Measurements from ENCODE around the gene ISY1.
"Not testable (repeated sequence)": the region's sequence is repeated elsewhere in the genome, so short reads cannot be mapped to it uniquely, and the experiment has no call there.

The ISY1 gene

DNA sequence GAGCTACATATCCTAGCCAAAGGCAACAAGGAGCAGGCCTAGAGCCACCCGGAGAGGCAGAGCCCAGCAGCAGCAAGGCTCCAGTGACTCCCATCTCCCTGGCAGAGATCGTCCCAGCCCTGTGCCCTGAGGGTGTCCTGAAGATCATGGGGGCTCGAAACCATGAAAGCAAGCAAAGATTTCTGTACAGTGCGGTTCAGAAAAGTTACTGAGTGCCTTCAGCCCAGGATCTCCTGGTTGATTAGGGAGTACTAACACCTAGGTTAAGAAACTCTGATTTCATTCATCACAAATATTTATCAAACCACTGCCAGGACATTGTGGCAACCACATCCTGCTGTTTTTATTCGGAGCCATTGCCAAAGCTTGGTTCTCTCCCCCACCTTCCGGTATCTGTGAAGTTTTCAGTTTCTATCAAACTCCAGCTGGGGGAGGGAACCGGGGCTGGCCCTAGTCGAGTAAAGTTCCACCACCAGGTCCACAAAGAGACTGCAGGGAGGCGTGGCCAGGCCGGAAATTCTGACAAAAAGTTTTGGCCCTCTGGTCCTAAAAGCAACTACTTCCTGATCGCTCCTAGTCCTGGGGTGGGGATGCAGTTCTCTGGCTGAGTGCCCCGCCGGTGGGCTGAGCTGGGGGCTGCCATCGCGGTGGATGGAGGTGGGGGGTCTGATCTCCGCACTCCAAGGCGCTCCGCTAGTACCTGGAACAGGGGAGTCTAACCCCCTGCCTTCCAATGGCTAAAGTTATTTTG is 40.4 kb downstream of the ISY1 start:
- DNase-seq (ENCODE audit: low spot score) = peak; percentile 95

DNA sequence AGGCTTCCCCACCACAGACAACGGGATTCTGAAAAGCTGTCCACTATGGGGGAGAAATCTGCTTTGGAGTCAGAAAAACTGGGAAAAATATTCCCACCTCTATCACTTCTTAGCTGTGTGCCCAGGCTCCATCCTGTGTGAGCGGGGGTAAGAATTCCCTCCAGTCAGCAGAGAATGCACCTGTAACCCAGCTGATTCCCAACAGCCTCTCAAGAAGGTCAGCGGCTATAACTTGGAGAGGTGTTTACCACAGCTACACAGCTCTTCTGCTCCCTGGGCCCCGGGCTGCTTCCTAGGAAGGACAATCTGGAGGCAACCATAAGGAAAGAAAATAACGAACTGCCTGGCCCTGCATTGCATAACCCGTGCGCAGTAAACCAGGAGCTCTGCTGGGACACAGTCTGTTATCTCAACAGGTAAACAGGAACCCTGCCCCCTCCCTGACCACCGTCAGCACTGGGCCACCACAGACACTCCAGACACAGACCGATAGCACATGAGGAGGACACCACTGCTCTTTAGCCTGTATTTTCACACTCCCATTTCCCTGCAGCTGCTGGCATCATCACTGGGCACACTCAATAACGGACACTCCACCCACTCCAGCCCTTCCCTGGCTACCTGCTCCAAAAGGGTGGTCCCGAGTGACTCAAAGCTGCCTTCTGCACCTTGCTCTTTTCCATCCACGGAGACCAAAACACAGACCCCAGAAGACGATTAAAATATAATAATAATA is 41.3 kb downstream of the ISY1 start:
- DNase-seq (ENCODE audit: low spot score) = no peak

GRCh38 chr3:129118745-129119144 is 42.1 kb downstream of the ISY1 start:
- no peak for DNase-seq (ENCODE audit: low spot score)

DNA sequence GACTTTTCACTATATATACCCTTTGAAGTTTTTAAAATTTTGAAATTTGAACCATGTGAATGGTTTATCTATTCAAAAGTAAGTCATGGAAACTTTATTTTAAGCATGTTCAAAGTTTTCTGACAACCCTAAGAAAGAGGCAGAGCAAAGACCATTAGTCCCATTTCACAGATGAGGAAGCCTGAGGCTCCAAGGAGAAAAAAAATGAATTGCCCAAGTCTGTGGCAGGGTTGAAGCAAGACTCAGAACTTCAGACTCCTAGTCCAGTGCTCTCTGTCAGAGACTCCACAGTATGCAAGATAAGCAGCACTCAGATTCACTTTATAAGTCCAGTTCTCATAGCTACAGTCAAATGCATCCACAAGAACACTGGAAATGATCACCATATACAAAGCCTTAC is 43.7 kb downstream of the ISY1 start:
- no peak for DNase-seq (ENCODE audit: low spot score)

DNA sequence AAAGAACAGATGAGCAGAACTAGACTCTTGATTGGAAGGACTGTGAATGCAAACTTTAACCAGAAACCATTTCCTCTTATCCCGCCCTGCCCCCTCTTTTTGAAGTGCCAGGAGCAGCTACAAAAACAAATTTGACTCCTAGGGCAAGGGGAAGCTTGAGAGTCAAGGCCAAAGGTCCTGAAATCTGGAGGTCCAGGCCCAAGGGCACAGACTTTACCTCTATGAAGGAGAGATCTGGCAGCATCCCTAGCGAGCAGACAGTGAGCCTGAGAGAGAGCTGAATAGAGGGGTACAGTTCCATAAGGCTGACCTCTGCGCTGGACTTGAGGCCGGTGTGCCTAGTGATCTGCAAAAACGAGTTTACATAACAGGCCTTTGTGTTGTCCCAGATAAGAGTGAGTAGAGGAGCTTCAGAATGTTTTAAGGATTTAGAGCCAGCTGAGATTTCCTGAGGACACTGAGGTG is 44.3 kb downstream of the ISY1 start:
- DNase-seq (ENCODE audit: low spot score) = no peak

DNA sequence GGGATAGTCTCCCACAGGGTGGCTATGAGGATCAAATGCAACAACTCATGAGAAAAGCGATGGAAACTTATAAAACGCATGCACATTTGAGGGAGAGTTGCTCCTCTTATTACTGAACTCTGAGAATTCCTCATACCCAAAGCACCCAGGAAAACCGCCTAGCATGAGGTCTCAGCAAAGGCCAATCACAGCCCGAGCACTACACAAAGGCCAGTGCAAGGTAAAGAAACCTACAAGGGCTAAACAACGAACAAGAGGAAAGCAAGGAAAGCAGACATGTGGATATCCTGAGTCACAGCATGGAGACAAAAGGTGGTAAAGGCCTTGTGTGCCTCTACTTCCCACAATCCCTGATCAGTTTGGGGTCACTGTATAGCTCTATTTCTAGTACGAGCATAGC is 46.4 kb downstream of the ISY1 start:
- DNase-seq (ENCODE audit: low spot score) = no peak

- no peak for DNase-seq (ENCODE audit: low spot score)
These were observed 48.4 kb downstream of the ISY1 start for GRCh38 chr3:129112308-129113052.

DNA sequence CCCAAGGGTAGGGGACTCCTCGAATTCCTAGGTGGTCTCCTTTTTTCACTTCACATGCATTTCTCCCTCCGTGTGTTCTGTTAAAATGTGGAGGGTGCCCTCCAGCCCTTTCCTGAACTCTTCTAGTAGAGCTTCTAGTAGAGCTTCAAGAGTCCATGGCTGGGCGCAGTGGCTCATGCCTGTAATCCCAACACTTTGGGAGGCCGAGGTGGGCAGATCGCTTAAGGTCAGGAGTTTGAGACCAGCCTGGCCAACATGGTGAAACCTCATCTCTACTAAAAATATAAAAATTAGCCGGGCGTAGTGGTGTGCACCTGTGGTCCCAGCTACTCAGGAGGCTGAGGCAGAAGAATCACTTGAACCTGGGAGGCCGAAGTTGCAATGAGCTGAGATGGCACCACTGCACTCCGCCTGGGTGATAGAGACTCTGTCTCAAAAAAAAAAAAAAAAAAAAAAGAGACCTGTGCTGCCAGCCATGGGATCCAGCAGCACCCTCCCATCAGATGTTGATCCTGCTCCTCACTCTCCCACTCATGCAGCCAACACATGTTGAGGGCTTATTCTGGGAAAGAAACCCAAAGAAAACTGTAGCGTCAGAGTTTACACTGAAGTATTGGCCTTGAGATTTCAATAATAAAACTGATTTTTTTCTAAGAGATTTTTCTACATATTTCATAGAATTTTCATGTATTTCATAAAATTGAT is 49.6 kb downstream of the ISY1 start:
- not testable (repeated sequence) for DNase-seq (ENCODE audit: low spot score)

- no peak for DNase-seq (ENCODE audit: low spot score)
These were observed 53.1 kb downstream of the ISY1 start for GRCh38 chr3:129107793-129108192.

DNA sequence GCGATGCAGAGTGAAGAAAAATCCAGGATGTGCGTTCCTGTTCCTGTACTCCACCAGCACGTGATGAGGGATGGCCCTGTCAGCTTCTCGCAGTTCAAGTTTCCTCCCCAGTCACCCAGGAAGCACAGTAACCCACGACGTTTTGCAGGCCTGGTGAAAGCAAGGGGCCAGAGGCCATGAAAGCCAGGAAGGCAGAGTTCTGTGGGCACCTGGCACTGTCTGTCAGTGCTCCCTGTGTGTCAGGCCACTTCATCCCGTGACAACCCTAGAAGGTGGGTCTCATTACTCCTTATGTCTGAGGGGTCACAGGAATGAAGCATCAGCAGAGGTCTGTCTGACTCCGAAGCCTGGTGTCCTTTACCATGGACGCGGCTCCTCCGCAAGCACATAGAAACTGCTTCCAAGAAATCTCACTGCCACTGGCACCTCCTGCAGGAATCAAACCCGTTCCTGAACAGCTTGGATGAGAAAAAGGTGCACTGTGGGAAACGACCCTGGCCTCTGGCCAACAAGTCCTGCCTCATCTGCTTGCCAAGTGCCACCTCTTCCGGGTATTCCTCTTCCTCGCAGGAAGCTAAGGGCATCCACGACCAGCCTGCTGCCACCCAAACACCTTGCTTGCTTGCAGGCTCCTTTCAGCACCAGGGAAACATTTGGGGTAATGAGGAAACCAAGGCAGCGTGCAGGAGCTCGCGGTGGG is 53.8 kb downstream of the ISY1 start:
- no peak for DNase-seq (ENCODE audit: low spot score)

DNA sequence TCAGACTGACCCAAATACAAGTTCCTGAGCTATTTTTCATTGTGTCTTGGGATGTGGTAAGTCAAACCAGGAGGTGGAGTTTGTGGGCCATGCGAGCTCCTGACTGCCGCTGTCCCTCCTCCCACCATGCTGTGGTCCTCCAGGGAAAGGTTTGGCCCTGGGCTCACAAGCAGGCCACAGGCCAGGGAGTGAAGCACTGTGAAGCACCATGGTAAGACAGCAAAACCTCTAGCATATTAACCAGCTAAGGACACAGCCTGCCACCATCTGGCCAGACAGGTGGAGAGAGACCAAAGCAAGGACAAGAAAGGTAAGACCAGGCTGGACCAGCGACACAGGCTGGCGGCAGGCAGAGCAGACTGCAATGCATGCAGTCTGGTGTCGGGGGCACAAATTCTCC is 54.5 kb downstream of the ISY1 start:
- DNase-seq (ENCODE audit: low spot score) = no peak

- DNase-seq (ENCODE audit: low spot score) = no peak
These were observed 55.0 kb downstream of the ISY1 start for GRCh38 chr3:129105862-129106261.

- DNase-seq (ENCODE audit: low spot score) = no peak
These were observed 56.3 kb downstream of the ISY1 start for GRCh38 chr3:129104498-129105079.

DNA sequence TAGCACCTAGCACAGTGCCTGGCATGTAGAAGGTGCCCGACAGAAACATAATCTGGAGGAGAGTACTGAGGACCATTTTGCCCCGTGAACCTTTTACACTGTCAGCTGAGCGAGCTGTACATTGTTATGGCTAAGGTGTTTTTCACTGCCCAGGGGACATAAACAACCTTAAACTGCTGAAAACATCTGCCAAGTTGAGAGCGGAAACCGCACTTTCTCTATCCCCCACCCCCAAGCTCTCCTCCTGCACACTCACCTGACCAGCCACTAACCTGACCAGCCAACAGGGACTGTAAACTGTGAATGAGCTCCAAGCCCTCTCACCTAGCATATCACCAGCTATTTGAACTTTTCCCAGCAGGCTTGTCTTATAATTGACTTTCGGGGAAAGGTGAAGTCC is 56.8 kb downstream of the ISY1 start:
- no peak for DNase-seq (ENCODE audit: low spot score)

DNA sequence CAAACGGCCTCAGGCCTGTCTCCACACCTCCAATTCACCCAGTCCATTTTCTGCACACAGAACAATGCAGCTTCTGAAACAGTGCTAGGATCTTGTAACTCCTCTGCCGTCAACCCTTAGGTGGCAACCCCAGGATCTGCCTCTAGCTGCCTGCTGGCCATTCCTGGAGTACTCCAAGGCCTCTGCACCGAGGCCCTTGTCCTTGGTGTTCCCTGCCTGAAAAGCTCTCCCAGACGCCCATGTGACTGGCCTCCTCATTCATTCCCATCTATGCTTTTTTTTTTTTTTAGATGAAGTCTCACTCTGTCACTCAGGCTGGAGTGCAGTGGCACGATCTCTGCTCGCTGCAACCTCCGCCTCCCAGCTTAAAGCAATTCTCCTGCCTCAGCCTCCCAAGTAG is 57.6 kb downstream of the ISY1 start:
- no peak for DNase-seq (ENCODE audit: low spot score)

- no peak for DNase-seq (ENCODE audit: low spot score)
These were observed 59.3 kb downstream of the ISY1 start for GRCh38 chr3:129101370-129102138.

DNA sequence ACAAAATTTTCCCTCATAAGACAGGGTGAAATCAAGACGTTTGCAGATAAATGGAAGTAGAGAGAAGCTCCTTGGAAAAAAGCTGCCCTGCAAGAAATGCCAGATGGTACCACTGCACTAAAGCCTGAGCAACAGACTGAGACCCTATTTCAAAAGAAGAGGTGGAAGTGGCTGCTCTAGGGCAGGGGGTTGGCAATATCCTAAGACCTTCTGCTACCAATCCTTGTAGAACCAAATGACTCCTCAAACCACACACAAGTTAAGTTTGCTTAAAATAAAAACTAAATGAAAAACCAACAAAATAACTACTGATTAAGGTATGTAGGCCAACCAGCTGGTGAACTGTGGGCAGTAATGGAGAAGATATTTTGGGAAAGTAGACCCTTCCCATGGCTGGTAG is 60.6 kb downstream of the ISY1 start:
- DNase-seq (ENCODE audit: low spot score) = no peak

GRCh38 chr3:129095285-129095684 is 65.6 kb downstream of the ISY1 start:
- DNase-seq (ENCODE audit: low spot score) = no peak

GRCh38 chr3:129088312-129088711 is 72.6 kb downstream of the ISY1 start:
- DNase-seq (ENCODE audit: low spot score) = not testable (repeated sequence)

GRCh38 chr3:129087904-129088303 is 73.0 kb downstream of the ISY1 start:
- not testable (repeated sequence) for DNase-seq (ENCODE audit: low spot score)
